K562 (cell line): ENCODE measurements around the gene ZNF174. TPM values are rescaled to one million over a fixed set of nuclear protein-coding genes. Genes with fewer than 3 reads are reported as not detected.

Source experiments
- CC2D1A ChIP-seq: fragments of 450-650 bp; IDR thresholded peaks from 2 replicates; pipeline ENCODE4 v1.6.1; 2017; ENCODE audit warnings: mild to moderate bottlenecking
- FOXO4 ChIP-seq: fragments of 450-650 bp; formaldehyde crosslinking; IDR thresholded peaks from 2 replicates; pipeline ENCODE4 v1.4.0; 2020; ENCODE audit warnings: mild to moderate bottlenecking, moderate library complexity
- HLTF ChIP-seq: fragments of 450-650 bp; IDR thresholded peaks from 2 replicates; pipeline ENCODE4 v1.6.1; 2016
- HMG20B ChIP-seq: fragments of 250-450 bp; sonication (Bioruptor Pico); IDR thresholded peaks from 2 replicates; pipeline ENCODE4 v1.5.0; 2021; ENCODE audit warnings: mild to moderate bottlenecking
- MAX ChIP-seq: sonication (generic); formaldehyde crosslinking; IDR thresholded peaks from 2 replicates; pipeline ENCODE4 v1.9.0; 2022; ENCODE audit warnings: mild to moderate bottlenecking, missing genetic modification reagents
- NEUROD1 ChIP-seq: fragments of 150-350 bp; IDR thresholded peaks from 2 replicates; pipeline ENCODE4 v1.6.1; 2014; ENCODE audit warnings: borderline replicate concordance, low read length, low read depth; ENCODE audit not compliant: partially characterized antibody
- REST ChIP-seq, 2 experiments: fragments of 450-650 bp; formaldehyde crosslinking in 1 of 2; IDR thresholded peaks; 2 replicates each; pipeline versions ENCODE4 v1.4.0 to v1.6.1; 2014 to 2020; ENCODE audit warnings: mild to moderate bottlenecking in 2 of 2, borderline replicate concordance in 1 of 2, low read depth in 1 of 2
- ZBTB8A ChIP-seq: fragments of 450-650 bp; IDR thresholded peaks from 2 replicates; pipeline ENCODE4 v1.6.1; 2018; ENCODE audit warnings: mild to moderate bottlenecking, moderate library complexity; ENCODE audit not compliant: partially characterized antibody
- ZNF75A ChIP-seq: fragments of 450-650 bp; formaldehyde crosslinking; IDR thresholded peaks from 2 replicates; pipeline ENCODE4 v1.4.0; 2020; ENCODE audit warnings: mild to moderate bottlenecking
- ZSCAN32 ChIP-seq: fragments of 450-650 bp; formaldehyde crosslinking; IDR thresholded peaks from 2 replicates; pipeline ENCODE4 v1.4.0; 2020; ENCODE audit warnings: mild to moderate bottlenecking, moderate library complexity
- polyA plus RNA-seq, 8 experiments: library from polyadenylated mRNA; depleted of rRNA in 4 of 8; stranded (reverse) in 5 of 8; unstranded in 3 of 8; fragments of >200 nt; fragmentation: Nextera tagmentation in 2 of 8; fragmentation: Illumina TruSeq in 1 of 8; extraction: Ambion mirVana in 2 of 8; extraction: Trizol in 1 of 8; gene quantifications; 2 replicates each; pipeline versions ENCODE4 v1.2.1 to v1.2.3, GENCODE V29; 2011 to 2014; ENCODE audit warnings: inconsistent platforms in 1 of 8, missing spikeins in 1 of 8
- total RNA-seq, 7 experiments: library from RNA; depleted of rRNA in 6 of 7; stranded (reverse); fragments of >200 nt in 6 of 7; fragmentation: Illumina TruSeq in 2 of 7; extraction: Trizol in 2 of 7; gene quantifications; 2 replicates each; pipeline versions ENCODE4 v1.2.1 to v1.2.3, GENCODE V29; 2011 to 2021; ENCODE audit warnings: low replicate concordance in 1 of 7
- TF ChIP-seq, protein P1 (sequence below): fragments of 200-800 bp; sonication (Bioruptor generic); IDR thresholded peaks from 2 replicates; pipeline ENCODE4 v1.6.1; 2017; ENCODE audit warnings: missing genetic modification characterization, missing compliant biosample characterization
- TF ChIP-seq, protein P2 (sequence below): fragments of 450-650 bp; IDR thresholded peaks from 2 replicates; pipeline ENCODE4 v1.7.1; 2018; ENCODE audit warnings: mild to moderate bottlenecking, low read depth; ENCODE audit not compliant: partially characterized antibody

ZNF174 gene
- total and polyA plus RNA-seq, 9 of the 15 experiments (the other 6 are each of a cell fraction or from before 2014, with no cell fraction given) = 5.1 to 19.1 (median 12.5) TPM

- peak; percentile 72 for TF ChIP-seq REST (IDR thresholded peaks at IDR 0.05; ENCODE audit: borderline replicate concordance)
- 0 out of 2 replicates have a peak, but pooled peaks have one; percentile 73 for TF ChIP-seq REST (CRISPR knock-in tag; IDR thresholded peaks at IDR 0.05; ENCODE audit: low read depth)
- peak; percentile 79 for TF ChIP-seq MAX (CRISPR knock-in tag)
- peak; percentile 71 for TF ChIP-seq ZSCAN32 (CRISPR knock-in tag)
- no peak for TF ChIP-seq FOXO4 (CRISPR knock-in tag)
- TF ChIP-seq HMG20B (CRISPR knock-in tag) = no peak
- no peak for TF ChIP-seq CC2D1A
- peak; percentile 27 for TF ChIP-seq NEUROD1
- TF ChIP-seq, protein P1, sequence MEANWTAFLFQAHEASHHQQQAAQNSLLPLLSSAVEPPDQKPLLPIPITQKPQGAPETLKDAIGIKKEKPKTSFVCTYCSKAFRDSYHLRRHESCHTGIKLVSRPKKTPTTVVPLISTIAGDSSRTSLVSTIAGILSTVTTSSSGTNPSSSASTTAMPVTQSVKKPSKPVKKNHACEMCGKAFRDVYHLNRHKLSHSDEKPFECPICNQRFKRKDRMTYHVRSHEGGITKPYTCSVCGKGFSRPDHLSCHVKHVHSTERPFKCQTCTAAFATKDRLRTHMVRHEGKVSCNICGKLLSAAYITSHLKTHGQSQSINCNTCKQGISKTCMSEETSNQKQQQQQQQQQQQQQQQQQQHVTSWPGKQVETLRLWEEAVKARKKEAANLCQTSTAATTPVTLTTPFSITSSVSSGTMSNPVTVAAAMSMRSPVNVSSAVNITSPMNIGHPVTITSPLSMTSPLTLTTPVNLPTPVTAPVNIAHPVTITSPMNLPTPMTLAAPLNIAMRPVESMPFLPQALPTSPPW (CRISPR knock-in tag) = peak; percentile 100
- no peak for TF ChIP-seq ZBTB8A
- TF ChIP-seq, protein P2, sequence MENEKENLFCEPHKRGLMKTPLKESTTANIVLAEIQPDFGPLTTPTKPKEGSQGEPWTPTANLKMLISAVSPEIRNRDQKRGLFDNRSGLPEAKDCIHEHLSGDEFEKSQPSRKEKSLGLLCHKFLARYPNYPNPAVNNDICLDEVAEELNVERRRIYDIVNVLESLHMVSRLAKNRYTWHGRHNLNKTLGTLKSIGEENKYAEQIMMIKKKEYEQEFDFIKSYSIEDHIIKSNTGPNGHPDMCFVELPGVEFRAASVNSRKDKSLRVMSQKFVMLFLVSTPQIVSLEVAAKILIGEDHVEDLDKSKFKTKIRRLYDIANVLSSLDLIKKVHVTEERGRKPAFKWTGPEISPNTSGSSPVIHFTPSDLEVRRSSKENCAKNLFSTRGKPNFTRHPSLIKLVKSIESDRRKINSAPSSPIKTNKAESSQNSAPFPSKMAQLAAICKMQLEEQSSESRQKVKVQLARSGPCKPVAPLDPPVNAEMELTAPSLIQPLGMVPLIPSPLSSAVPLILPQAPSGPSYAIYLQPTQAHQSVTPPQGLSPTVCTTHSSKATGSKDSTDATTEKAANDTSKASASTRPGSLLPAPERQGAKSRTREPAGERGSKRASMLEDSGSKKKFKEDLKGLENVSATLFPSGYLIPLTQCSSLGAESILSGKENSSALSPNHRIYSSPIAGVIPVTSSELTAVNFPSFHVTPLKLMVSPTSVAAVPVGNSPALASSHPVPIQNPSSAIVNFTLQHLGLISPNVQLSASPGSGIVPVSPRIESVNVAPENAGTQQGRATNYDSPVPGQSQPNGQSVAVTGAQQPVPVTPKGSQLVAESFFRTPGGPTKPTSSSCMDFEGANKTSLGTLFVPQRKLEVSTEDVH = peak; percentile 60
- no peak for TF ChIP-seq ZNF75A (CRISPR knock-in tag)
- no peak for TF ChIP-seq HLTF
Observed at GRCh38 chr16:3457434-3458252, 56.6 kb downstream of the ZNF174 start (continued).
